Measurements from ENCODE around the gene IDH3G.

DNA sequence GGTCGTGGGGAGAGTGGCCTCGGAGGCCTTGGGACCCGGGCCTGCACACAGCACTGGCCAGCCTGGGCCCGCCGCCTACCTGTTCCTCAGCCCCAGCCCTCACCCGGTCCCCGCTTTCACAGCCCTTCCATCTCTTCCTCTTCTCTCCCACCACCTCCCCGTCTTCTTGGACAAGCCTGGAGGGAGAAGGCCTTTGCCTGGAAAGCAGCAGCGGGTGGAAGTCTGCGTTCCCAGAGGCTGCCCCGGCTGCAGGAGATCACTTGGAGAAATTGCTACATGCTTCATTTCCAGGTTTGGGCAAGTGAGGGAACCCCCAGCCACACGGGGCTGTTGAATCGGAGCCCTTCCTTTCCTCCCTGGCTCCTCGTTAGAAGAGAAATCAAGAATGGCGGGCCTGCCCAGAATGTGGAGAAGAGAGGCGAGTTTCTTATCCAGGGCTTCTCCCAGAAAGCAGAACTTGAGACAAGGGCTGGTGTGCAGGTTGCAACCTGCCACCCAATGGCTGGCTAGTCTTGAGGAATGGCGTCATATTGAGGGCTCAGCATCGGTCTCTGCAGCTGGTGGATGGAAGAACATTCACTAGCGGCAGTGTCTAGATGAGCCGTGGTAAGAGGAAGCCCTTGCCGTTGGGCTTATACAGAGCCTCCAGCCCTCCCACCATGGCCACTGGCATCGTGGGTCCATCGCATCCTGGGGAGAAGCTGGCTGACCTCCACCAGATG is 37.4 kb upstream of the IDH3G start:
- TF ChIP-seq POLR2AphosphoS5 (IDR thresholded peaks at IDR 0.05; ENCODE audit: insufficient read depth, low read depth, low read length) (no peak), POLR2A (IDR thresholded peaks at IDR 0.05; ENCODE audit: low read depth, low read length) (no peak), EZH2 (IDR thresholded peaks at IDR 0.05; ENCODE audit: borderline replicate concordance, low read depth, low read length, severe bottlenecking) (peak; percentile 54)
- TF ChIP-seq, protein P1, sequence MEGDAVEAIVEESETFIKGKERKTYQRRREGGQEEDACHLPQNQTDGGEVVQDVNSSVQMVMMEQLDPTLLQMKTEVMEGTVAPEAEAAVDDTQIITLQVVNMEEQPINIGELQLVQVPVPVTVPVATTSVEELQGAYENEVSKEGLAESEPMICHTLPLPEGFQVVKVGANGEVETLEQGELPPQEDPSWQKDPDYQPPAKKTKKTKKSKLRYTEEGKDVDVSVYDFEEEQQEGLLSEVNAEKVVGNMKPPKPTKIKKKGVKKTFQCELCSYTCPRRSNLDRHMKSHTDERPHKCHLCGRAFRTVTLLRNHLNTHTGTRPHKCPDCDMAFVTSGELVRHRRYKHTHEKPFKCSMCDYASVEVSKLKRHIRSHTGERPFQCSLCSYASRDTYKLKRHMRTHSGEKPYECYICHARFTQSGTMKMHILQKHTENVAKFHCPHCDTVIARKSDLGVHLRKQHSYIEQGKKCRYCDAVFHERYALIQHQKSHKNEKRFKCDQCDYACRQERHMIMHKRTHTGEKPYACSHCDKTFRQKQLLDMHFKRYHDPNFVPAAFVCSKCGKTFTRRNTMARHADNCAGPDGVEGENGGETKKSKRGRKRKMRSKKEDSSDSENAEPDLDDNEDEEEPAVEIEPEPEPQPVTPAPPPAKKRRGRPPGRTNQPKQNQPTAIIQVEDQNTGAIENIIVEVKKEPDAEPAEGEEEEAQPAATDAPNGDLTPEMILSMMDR (IDR thresholded peaks at IDR 0.05; ENCODE audit: extremely low read depth in 1 of 2, insufficient read depth in 1 of 2, low read depth in 1 of 2, low read length in 2 of 2), result no peak

Data from endothelial cell of umbilical vein (primary cell).